Activated gamma-delta T cell (primary cell): ENCODE results near the gene TDRD3.

Source experiments
- DNase-seq: peaks from one replicate; lab custom pipeline; 2025; lab: John Stamatoyannopoulos, UW

The TDRD3 gene

GRCh38 chr13:60575142-60575541, 178.1 kb downstream of the TDRD3 start:
- no peak for DNase-seq

GRCh38 chr13:60577761-60578160, 180.7 kb downstream of the TDRD3 start:
- DNase-seq = no peak

GRCh38 chr13:60583196-60583888, 186.3 kb downstream of the TDRD3 start:
- DNase-seq = no peak

GRCh38 chr13:60583911-60584753, 187.1 kb downstream of the TDRD3 start:
- no peak for DNase-seq

GRCh38 chr13:60584976-60585375, 188.0 kb downstream of the TDRD3 start:
- no peak for DNase-seq

GRCh38 chr13:60590800-60591747, 194.1 kb downstream of the TDRD3 start:
- DNase-seq = no peak

- DNase-seq = no peak
These were observed 206.0 kb downstream of the TDRD3 start for GRCh38 chr13:60603049-60603448.

GRCh38 chr13:60604058-60604457, 207.0 kb downstream of the TDRD3 start:
- no peak for DNase-seq

- no peak for DNase-seq
These were observed 211.9 kb downstream of the TDRD3 start for GRCh38 chr13:60608954-60609353.

GRCh38 chr13:60611523-60611922, 214.5 kb downstream of the TDRD3 start:
- no peak for DNase-seq

- DNase-seq = no peak
These were observed 215.6 kb downstream of the TDRD3 start for GRCh38 chr13:60612593-60612992.

GRCh38 chr13:60613080-60613479, 216.1 kb downstream of the TDRD3 start:
- no peak for DNase-seq

GRCh38 chr13:60617991-60618733, 221.1 kb downstream of the TDRD3 start:
- DNase-seq = no peak

- no peak for DNase-seq
These were observed 222.4 kb downstream of the TDRD3 start for GRCh38 chr13:60619461-60619860.

GRCh38 chr13:60620611-60621395, 223.8 kb downstream of the TDRD3 start:
- DNase-seq = no peak

GRCh38 chr13:60623151-60623550, 226.1 kb downstream of the TDRD3 start:
- DNase-seq = no peak
